ENCODE measurements around the gene ADRM1. TPM values are rescaled to one million over a fixed set of nuclear protein-coding genes. Genes with fewer than 3 reads are reported as not detected.

Gene ADRM1
- total RNA-seq, 4 donors from 2014 or later, result 84.7 to 155 (median 146) TPM

- no peaks in the 10 kb centered on the region for H3K9me3 ChIP-seq
- peaks cover 66% of the 10 kb centered on the region for H3K36me3 ChIP-seq
- DNase-seq (ENCODE audit: low spot score in 2 of 2), result no peak
- H3K4me1 ChIP-seq, result no peaks in the 10 kb centered on the region
- H3K27ac ChIP-seq, result no peak overlapping the region
- WGBS, result 67% methylated on average over 6 of the region's 6 CpGs
- TF ChIP-seq POLR2A (IDR thresholded peaks at IDR 0.05) (no peak), POLR2AphosphoS5 (IDR thresholded peaks at IDR 0.05) (no peak), CTCF (IDR thresholded peaks at IDR 0.05) (no peak), EP300 (IDR thresholded peaks at IDR 0.05) (no peak)
- no peak overlapping the region for H3K4me3 ChIP-seq
- no peaks in the 10 kb centered on the region for H3K27me3 ChIP-seq
These were observed 26.4 kb upstream of the ADRM1 start for GRCh38 chr20:62276439-62276838.

DNA sequence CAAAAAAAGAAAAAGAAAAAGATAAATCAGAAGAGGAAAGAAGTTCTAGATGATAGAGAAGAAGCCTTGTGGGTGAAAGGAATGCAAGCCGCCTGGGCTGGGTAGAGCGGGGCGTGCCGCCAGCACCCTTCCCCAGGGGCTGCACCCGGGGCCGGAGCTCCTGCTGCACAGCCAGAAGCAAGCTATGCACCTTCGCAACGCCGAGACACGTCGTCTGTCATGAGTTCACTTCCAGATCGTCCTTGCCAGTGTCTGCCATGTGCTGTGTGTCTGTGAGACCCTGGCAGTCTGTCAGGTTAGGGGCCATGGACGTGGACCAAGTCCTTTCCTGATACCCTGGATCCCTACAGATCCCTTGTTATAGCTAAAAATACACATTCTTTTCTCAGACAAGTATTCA, 25.5 kb upstream of the ADRM1 start:
- H3K4me3 ChIP-seq, result no peak overlapping the region
- H3K27ac ChIP-seq, result no peak overlapping the region
- no peaks in the 10 kb centered on the region for H3K4me1 ChIP-seq
- H3K36me3 ChIP-seq, result peaks cover 66% of the 10 kb centered on the region
- H3K27me3 ChIP-seq, result no peaks in the 10 kb centered on the region
- DNase-seq (ENCODE audit: low spot score in 2 of 2), result no peak
- TF ChIP-seq POLR2AphosphoS5 (IDR thresholded peaks at IDR 0.05) (no peak), EP300 (IDR thresholded peaks at IDR 0.05) (no peak), POLR2A (IDR thresholded peaks at IDR 0.05) (no peak), CTCF (IDR thresholded peaks at IDR 0.05) (no peak)
- 59% methylated on average over 13 of the region's 13 CpGs for WGBS
- no peaks in the 10 kb centered on the region for H3K9me3 ChIP-seq

DNA sequence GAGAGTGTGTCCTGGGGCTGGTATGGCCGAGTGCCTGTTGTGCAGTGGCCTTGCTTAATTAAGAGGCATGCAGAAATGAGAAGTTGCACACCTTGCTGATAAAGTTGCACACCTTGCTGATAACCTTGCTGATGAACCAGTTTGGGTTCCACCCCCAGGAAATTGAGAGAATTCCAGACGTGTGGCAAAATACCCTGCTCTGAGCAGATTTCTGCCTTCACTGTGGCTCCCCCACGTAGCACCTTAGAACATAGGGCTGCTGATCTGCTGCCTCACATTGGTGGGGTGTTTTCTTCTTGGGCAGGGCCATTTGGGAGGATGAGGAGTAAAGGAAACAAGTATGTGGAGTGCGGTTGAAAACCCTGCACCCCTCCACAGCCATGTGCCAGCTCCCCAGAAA, 22.5 kb upstream of the ADRM1 start:
- Histone ChIP-seq H3K27me3 (no peaks in the 10 kb centered on the region), H3K27ac (no peak overlapping the region), H3K4me3 (no peak overlapping the region), H3K36me3 (peaks cover 74% of the 10 kb centered on the region), H3K4me1 (no peaks in the 10 kb centered on the region), H3K9me3 (no peaks in the 10 kb centered on the region)
- DNase-seq (ENCODE audit: low spot score in 2 of 2), result no peak
- TF ChIP-seq CTCF (IDR thresholded peaks at IDR 0.05), result no peak
- no peak for TF ChIP-seq POLR2AphosphoS5 (IDR thresholded peaks at IDR 0.05)
- WGBS, result 73% methylated on average over 4 of the region's 4 CpGs

GRCh38 chr20:62281161-62281933, 21.4 kb upstream of the ADRM1 start:
- no peak for TF ChIP-seq POLR2AphosphoS5 (IDR thresholded peaks at IDR 0.05)
- no peak for TF ChIP-seq POLR2A (IDR thresholded peaks at IDR 0.05)
- TF ChIP-seq EP300 (IDR thresholded peaks at IDR 0.05), result no peak
- TF ChIP-seq CTCF (IDR thresholded peaks at IDR 0.05), result no peak
- 95% methylated on average over 24 of the region's 31 CpGs for WGBS
- H3K27ac ChIP-seq, result no peak overlapping the region
- H3K36me3 ChIP-seq, result peaks cover 82% of the 10 kb centered on the region
- no peak for DNase-seq (ENCODE audit: low spot score in 2 of 2)
- H3K4me1 ChIP-seq, result no peaks in the 10 kb centered on the region
- no peaks in the 10 kb centered on the region for H3K9me3 ChIP-seq
- H3K27me3 ChIP-seq, result no peaks in the 10 kb centered on the region
- H3K4me3 ChIP-seq, result no peak overlapping the region

- no peak overlapping the region for H3K4me3 ChIP-seq
- H3K36me3 ChIP-seq, result peaks cover 84% of the 10 kb centered on the region
- no peak for TF ChIP-seq POLR2A (IDR thresholded peaks at IDR 0.05)
- TF ChIP-seq EP300 (IDR thresholded peaks at IDR 0.05), result no peak
- no peak for TF ChIP-seq CTCF (IDR thresholded peaks at IDR 0.05)
- TF ChIP-seq POLR2AphosphoS5 (IDR thresholded peaks at IDR 0.05), result no peak
- no peak for DNase-seq (ENCODE audit: low spot score in 2 of 2)
- no peaks in the 10 kb centered on the region for H3K27me3 ChIP-seq
- 91% methylated on average over 7 of the region's 7 CpGs for WGBS
- H3K4me1 ChIP-seq, result peaks cover 3% of the 10 kb centered on the region
- H3K27ac ChIP-seq, result no peak overlapping the region
- no peaks in the 10 kb centered on the region for H3K9me3 ChIP-seq
These were observed 20.7 kb upstream of the ADRM1 start for GRCh38 chr20:62282103-62282502.
